Psoas muscle (tissue), 8 donors: Measurements from ENCODE around the gene ZMIZ1. TPM values are rescaled to one million over a fixed set of nuclear protein-coding genes. Genes with fewer than 3 reads are reported as not detected.

Experiments
- ATAC-seq, 4 donors: fragments of 200-7000 bp; cut with Tn5 transposase; one replicate each; pipeline ENCODE4 v1.9.1; 2020; ENCODE audit warnings: moderate library complexity in 3 of 4, mild to moderate bottlenecking in 2 of 4
- DNase-seq, 2 donors: peaks; one replicate each; pipeline ENCODE4 v3.0.0-alpha.2; 2020
- H3K27ac ChIP-seq: fragments of 200-600 bp; one replicate; pipeline ENCODE4 v1.8.0; 2022
- H3K27me3 ChIP-seq, 3 donors: fragments of 200-600 bp in 1 of 3; one replicate each; pipeline versions ENCODE4 v1.6.1 to v1.8.0; 2013 to 2022; ENCODE audit warnings: low read length in 2 of 3, mild to moderate bottlenecking in 2 of 3, moderate library complexity in 1 of 3; ENCODE audit not compliant: insufficient read depth in 3 of 3
- H3K36me3 ChIP-seq, 2 donors: fragments of 200-600 bp in 1 of 2; one replicate each; pipeline versions ENCODE4 v1.6.1 to v1.8.0; 2013 to 2022; ENCODE audit warnings: low read depth in 1 of 2, mild to moderate bottlenecking in 1 of 2, moderate library complexity in 1 of 2; ENCODE audit not compliant: insufficient read depth in 1 of 2
- H3K4me1 ChIP-seq: fragments of 200-600 bp; one replicate; pipeline ENCODE4 v1.8.0; 2022
- H3K4me3 ChIP-seq: fragments of 200-600 bp; one replicate; pipeline ENCODE4 v1.8.0; 2022; ENCODE audit warnings: mild to moderate bottlenecking
- H3K9me3 ChIP-seq: fragments of 200-600 bp; one replicate; pipeline ENCODE4 v1.8.0; 2022
- CTCF ChIP-seq: fragments of 200-600 bp; IDR thresholded peaks from one replicate; pipeline ENCODE4 v1.8.0; 2022; ENCODE audit warnings: antibody characterized with exemption
- WGBS, 3 donors: extraction: QIAGEN DNeasy Blood & Tissue Kit; methylation state at CpG; one replicate each; pipeline versions ENCODE4 v1.1.6 to v1.1.7; 2013; 5-methylcytosine and 5-hydroxymethylcytosine counted together
- intact Hi-C, 2 donors: fragments of 100-400 bp; cut with DNase I; formaldehyde crosslinking; loops; one replicate each; pipeline versions ENCODE4 v1.11.0 to v1.14.2; 2022
- polyA plus RNA-seq, 3 donors: library from polyadenylated mRNA; stranded (reverse); fragments of 200-250 nt; gene quantifications; one replicate each; pipeline ENCODE4 v1.2.3, GENCODE V29; 2013
- total RNA-seq, 4 donors: library from RNA; stranded (reverse); fragmentation: NEBNext Ultra II Directional in 2 of 4; extraction: Animal tissue kit (Norgen Biotek cat#: 25700) in 2 of 4; gene quantifications; one replicate each; pipeline versions ENCODE4 v1.2.1 to v1.2.4, GENCODE V29; 2021 to 2023
- donor health status: healthy with polysubstance abuse.
- donor health status: DM: no; HTN: no; CAD: no; lungs with moderate emphysema.
- donor health status: Bipolar disorder and iron deficiency.
- donor health status: healthy.
- donor health status: DM: yes; HTN: yes; CAD: no.
- donor health status: DM: no; HTN: no; CAD: no.
- donor health status: DM: no; HTN: no; CAD: no.
- donor health status: DM: yes; HTN: yes; CAD: no.

The ZMIZ1 gene
- total and polyA plus RNA-seq, 7 donors, result 10.4 to 37.6 (median 30.0) TPM

GRCh38 chr10:79166312-79166721, 97.6 kb downstream of the ZMIZ1 start:
- peak overlapping the region; percentile 86 for H3K27ac ChIP-seq
- TF ChIP-seq CTCF, result no peak
- H3K4me3 ChIP-seq, result peak overlapping the region; percentile 30
- intact Hi-C loops, result no loop called here
- H3K4me1 ChIP-seq, result peaks cover 58% of the 10 kb centered on the region
- H3K27me3 ChIP-seq, result no peaks in the 10 kb centered on the region
- peak; percentile 76 to 88 (median 87) for ATAC-seq
- H3K9me3 ChIP-seq, result no peaks in the 10 kb centered on the region
- peak in 1 of 2 donors; percentile 73 for DNase-seq
- WGBS, 3 donors, result 29 to 38% (median 34%) methylated on average over 7 of the region's 7 CpGs
- H3K36me3 ChIP-seq, result peaks cover 0 to 27% of the 10 kb centered on the region in 2 donors

- Histone ChIP-seq H3K27ac (peak overlapping the region; percentile 86), H3K36me3 (peaks cover 0 to 27% of the 10 kb centered on the region in 2 donors), H3K9me3 (no peaks in the 10 kb centered on the region), H3K27me3 (no peaks in the 10 kb centered on the region), H3K4me3 (no peak overlapping the region), H3K4me1 (peaks cover 55% of the 10 kb centered on the region)
- ATAC-seq (peak; percentile 61 to 73 (median 68)), DNase-seq (no peak)
- intact Hi-C loops, result no loop called here
- WGBS, 3 donors, result 28 to 61% (median 44%) methylated on average over 10 of the region's 10 CpGs
- TF ChIP-seq CTCF, result no peak
Measured at GRCh38 chr10:79166741-79167140, 98.0 kb downstream of the ZMIZ1 start.

- Histone ChIP-seq H3K27ac (no peak overlapping the region), H3K27me3 (no peaks in the 10 kb centered on the region), H3K4me1 (peaks cover 55% of the 10 kb centered on the region), H3K36me3 (peaks cover 0 to 23% of the 10 kb centered on the region in 2 donors), H3K9me3 (no peaks in the 10 kb centered on the region), H3K4me3 (no peak overlapping the region)
- no peak for DNase-seq
- no peak for ATAC-seq
- WGBS, 3 donors, result 75 to 84% (median 78%) methylated on average over 8 of the region's 8 CpGs
- intact Hi-C loops, result no loop called here
- no peak for TF ChIP-seq CTCF
Measured at GRCh38 chr10:79167537-79167936, 98.8 kb downstream of the ZMIZ1 start.

GRCh38 chr10:79168210-79168609, 99.4 kb downstream of the ZMIZ1 start:
- Histone ChIP-seq H3K9me3 (no peaks in the 10 kb centered on the region), H3K36me3 (peaks cover 0 to 17% of the 10 kb centered on the region in 2 donors), H3K4me3 (no peak overlapping the region), H3K27ac (no peak overlapping the region), H3K4me1 (peaks cover 48% of the 10 kb centered on the region), H3K27me3 (no peaks in the 10 kb centered on the region)
- DNase-seq (no peak), ATAC-seq (no peak)
- TF ChIP-seq CTCF, result no peak
- intact Hi-C loops, result no loop called here
- 95 to 99% (median 97%) methylated on average over 5 of the region's 5 CpGs for WGBS, 3 donors

GRCh38 chr10:79170226-79170752, 101.5 kb downstream of the ZMIZ1 start:
- WGBS, 3 donors, result 95 to 98% (median 97%) methylated on average over 4 of the region's 4 CpGs
- peaks cover 0 to 14% of the 10 kb centered on the region in 2 donors for H3K36me3 ChIP-seq
- no peak overlapping the region for H3K27ac ChIP-seq
- no peaks in the 10 kb centered on the region for H3K27me3 ChIP-seq
- intact Hi-C loops, result no loop called here
- peaks cover 39% of the 10 kb centered on the region for H3K4me1 ChIP-seq
- no peak overlapping the region for H3K4me3 ChIP-seq
- H3K9me3 ChIP-seq, result no peaks in the 10 kb centered on the region
- ATAC-seq (no peak), DNase-seq (no peak)
- no peak for TF ChIP-seq CTCF
